ENCODE results near the gene SMC3. TPM values are rescaled to one million over a fixed set of nuclear protein-coding genes. Genes with fewer than 3 reads are reported as not detected.

Gene SMC3
- total RNA-seq, 6 donors from 2014 or later, result 13.7 to 45.9 (median 23.0) TPM

- no peaks in the 10 kb centered on the region for H3K9me3 ChIP-seq
- no peak for TF ChIP-seq POLR2AphosphoS5 (IDR thresholded peaks at IDR 0.05)
- no peak for TF ChIP-seq POLR2A (IDR thresholded peaks at IDR 0.05)
- no peak for TF ChIP-seq EP300 (IDR thresholded peaks at IDR 0.05)
- TF ChIP-seq CTCF (IDR thresholded peaks at IDR 0.05), result no peak
- DNase-seq, result peak in 1 of 2 donors; percentile 55
- H3K36me3 ChIP-seq, result no peaks in the 10 kb centered on the region
- ATAC-seq (ENCODE audit: low FRiP score in 2 of 2), result peak; percentile 56 to 71
- H3K27ac ChIP-seq, result no peak overlapping the region
- peaks cover 3 to 12% (median 9%) of the 10 kb centered on the region in 4 donors for H3K4me1 ChIP-seq
- H3K4me3 ChIP-seq, result no peak overlapping the region
- H3K27me3 ChIP-seq, result no peaks in the 10 kb centered on the region
Measured at GRCh38 chr10:110544958-110545537, 22.4 kb upstream of the SMC3 start.

- DNase-seq, result no peak
- Histone ChIP-seq H3K4me3 (no peak overlapping the region), H3K27me3 (no peaks in the 10 kb centered on the region), H3K36me3 (no peaks in the 10 kb centered on the region), H3K9me3 (no peaks in the 10 kb centered on the region), H3K4me1 (peaks cover 0 to 8% (median 5%) of the 10 kb centered on the region in 4 donors), H3K27ac (peak overlapping the region in 1 of 4 donors; percentile 2)
- ATAC-seq (ENCODE audit: low FRiP score in 2 of 2), result no peak
- WGBS, 2 donors, result 53 to 66% methylated on average over 6 of the region's 6 CpGs
- TF ChIP-seq EP300 (IDR thresholded peaks at IDR 0.05), result no peak
- TF ChIP-seq POLR2AphosphoS5 (IDR thresholded peaks at IDR 0.05), result no peak
- TF ChIP-seq POLR2A (IDR thresholded peaks at IDR 0.05), result no peak
- TF ChIP-seq CTCF (IDR thresholded peaks at IDR 0.05), result no peak
Measured at GRCh38 chr10:110546077-110546476, 21.4 kb upstream of the SMC3 start.

GRCh38 chr10:110546499-110547110, 20.9 kb upstream of the SMC3 start:
- H3K9me3 ChIP-seq, result no peaks in the 10 kb centered on the region
- no peak for ATAC-seq (ENCODE audit: low FRiP score in 2 of 2)
- H3K36me3 ChIP-seq, result no peaks in the 10 kb centered on the region
- WGBS, 2 donors, result 67 to 68% methylated on average over 7 of the region's 7 CpGs
- H3K27ac ChIP-seq, result no peak overlapping the region
- no peak overlapping the region for H3K4me3 ChIP-seq
- no peak for TF ChIP-seq EP300 (IDR thresholded peaks at IDR 0.05)
- no peak for DNase-seq
- no peaks in the 10 kb centered on the region for H3K27me3 ChIP-seq
- peaks cover 0 to 8% (median 5%) of the 10 kb centered on the region in 4 donors for H3K4me1 ChIP-seq

- ATAC-seq (ENCODE audit: low FRiP score in 2 of 2), result peak in 1 of 2 donors; percentile 79
- WGBS, 2 donors, result 13 to 14% methylated on average over 8 of the region's 8 CpGs
Measured at GRCh38 chr10:110547139-110547761, 20.2 kb upstream of the SMC3 start.

More at GRCh38 chr10:110547139-110547761, 20.2 kb upstream of the SMC3 start:
- DNase-seq, result no peak
- Histone ChIP-seq H3K9me3 (no peaks in the 10 kb centered on the region), H3K4me1 (peaks cover 0 to 8% (median 5%) of the 10 kb centered on the region in 4 donors), H3K27me3 (no peaks in the 10 kb centered on the region), H3K4me3 (no peak overlapping the region), H3K27ac (no peak overlapping the region), H3K36me3 (no peaks in the 10 kb centered on the region)
- TF ChIP-seq POLR2A (IDR thresholded peaks at IDR 0.05) (no peak), CTCF (IDR thresholded peaks at IDR 0.05) (peak; percentile 67 to 87 (median 82))
